ENCODE results near the gene CYS1. TPM values are rescaled to one million over a fixed set of nuclear protein-coding genes. Genes with fewer than 3 reads are reported as not detected.
A peak's percentile ranks its signal among the peaks of the same experiment; 100 is the strongest.

CYS1 gene
- polyA plus RNA-seq, 1 donor (not counting 4 experiments of a cell fraction or from before 2014, with no cell fraction given) = 0.14 TPM

DNA sequence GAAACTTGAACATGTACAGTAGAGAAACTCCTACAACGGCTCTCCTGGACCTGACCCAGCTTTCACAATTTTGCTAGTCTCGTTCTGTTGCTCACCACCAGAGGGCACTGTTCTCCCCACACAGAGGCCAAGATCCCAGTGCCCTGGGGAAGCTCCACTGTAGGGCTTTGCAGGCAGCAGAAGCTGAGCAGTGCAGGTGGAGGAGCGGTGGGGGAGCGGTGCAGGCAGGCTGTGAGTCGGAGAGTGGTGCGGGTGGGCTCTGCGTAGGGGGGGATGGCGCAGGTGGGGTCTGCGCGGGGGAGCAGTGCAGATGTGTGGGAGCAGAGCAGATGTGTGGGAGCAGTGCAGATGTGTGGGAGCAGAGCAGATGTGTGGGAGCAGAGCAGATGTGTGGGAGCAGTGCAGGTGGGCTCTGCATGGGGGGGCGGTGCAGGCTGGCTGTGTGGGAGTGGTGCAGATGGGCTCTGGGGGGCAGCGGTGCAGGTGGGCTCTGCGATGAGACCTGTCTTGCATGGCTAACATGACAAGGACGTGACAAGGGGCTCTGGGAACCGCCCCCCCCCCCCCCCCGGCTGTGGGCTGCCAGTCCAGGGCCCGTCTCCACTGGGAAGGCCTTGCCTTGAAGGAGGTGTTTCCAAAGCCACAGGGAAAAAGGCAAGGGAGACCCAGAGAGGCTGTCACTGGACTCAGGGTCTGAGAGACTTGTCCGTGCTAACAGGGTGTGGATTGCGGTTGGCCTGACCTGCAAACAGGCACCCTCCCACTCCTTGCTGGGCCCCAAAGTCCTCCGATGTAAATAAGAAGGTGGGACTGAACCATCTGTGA, 7.3 kb downstream of the CYS1 start:
- H3K4me2 ChIP-seq (ENCODE audit: control insufficient read depth, extremely low read depth, insufficient read depth, low read depth, low read length) = no peak overlapping the region
- no peak overlapping the region for H3K4me3 ChIP-seq (ENCODE audit: control insufficient read depth in 2 of 3, extremely low read depth in 1 of 3, insufficient read depth in 2 of 3, low read depth in 1 of 3, low read length in 3 of 3)
- H3K36me3 ChIP-seq (ENCODE audit: control insufficient read depth in 2 of 2, extremely low read depth in 1 of 2, insufficient read depth in 2 of 2, low read length in 2 of 2) = no peaks in the 10 kb centered on the region
- H2AFZ ChIP-seq (ENCODE audit: control insufficient read depth, low read length) = no peak overlapping the region
- no peaks in the 10 kb centered on the region for H3K4me1 ChIP-seq (ENCODE audit: control insufficient read depth, extremely low read depth, insufficient read depth, low read length)
- no peaks in the 10 kb centered on the region for H4K20me1 ChIP-seq (ENCODE audit: control insufficient read depth, extremely low read depth, insufficient read depth, low read length)
- dilution Hi-C loops (cut with MboI; ENCODE audit: extremely low pct_ligation_motif_present, low sequenced_read_pairs) = no loop called here
- peak; percentile 80 for DNase-seq (ENCODE audit: low read depth, low spot score)
- H3K27me3 ChIP-seq (ENCODE audit: control insufficient read depth, extremely low read depth, insufficient read depth, low read length) = peaks cover 28% of the 10 kb centered on the region
- H3K79me2 ChIP-seq (ENCODE audit: control insufficient read depth, insufficient read depth, low read length) = no peaks in the 10 kb centered on the region
- H3K9me1 ChIP-seq (ENCODE audit: control insufficient read depth, extremely low read depth, insufficient read depth, low read length) = no peaks in the 10 kb centered on the region
- peak; percentile 90 for FAIRE-seq
- H3K27ac ChIP-seq (ENCODE audit: control insufficient read depth, insufficient read depth, low read length) = no peak overlapping the region
- H3K9me3 ChIP-seq (ENCODE audit: control insufficient read depth, low read depth, low read length) = no peaks in the 10 kb centered on the region
- TF ChIP-seq, protein P1, sequence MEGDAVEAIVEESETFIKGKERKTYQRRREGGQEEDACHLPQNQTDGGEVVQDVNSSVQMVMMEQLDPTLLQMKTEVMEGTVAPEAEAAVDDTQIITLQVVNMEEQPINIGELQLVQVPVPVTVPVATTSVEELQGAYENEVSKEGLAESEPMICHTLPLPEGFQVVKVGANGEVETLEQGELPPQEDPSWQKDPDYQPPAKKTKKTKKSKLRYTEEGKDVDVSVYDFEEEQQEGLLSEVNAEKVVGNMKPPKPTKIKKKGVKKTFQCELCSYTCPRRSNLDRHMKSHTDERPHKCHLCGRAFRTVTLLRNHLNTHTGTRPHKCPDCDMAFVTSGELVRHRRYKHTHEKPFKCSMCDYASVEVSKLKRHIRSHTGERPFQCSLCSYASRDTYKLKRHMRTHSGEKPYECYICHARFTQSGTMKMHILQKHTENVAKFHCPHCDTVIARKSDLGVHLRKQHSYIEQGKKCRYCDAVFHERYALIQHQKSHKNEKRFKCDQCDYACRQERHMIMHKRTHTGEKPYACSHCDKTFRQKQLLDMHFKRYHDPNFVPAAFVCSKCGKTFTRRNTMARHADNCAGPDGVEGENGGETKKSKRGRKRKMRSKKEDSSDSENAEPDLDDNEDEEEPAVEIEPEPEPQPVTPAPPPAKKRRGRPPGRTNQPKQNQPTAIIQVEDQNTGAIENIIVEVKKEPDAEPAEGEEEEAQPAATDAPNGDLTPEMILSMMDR (optimal IDR thresholded peaks at IDR 0.05 in 1 of 3, IDR thresholded peaks at IDR 0.05 in 1 of 3, conservative IDR thresholded peaks at IDR 0.05 in 1 of 3; ENCODE audit: extremely low read depth in 1 of 3, insufficient read depth in 2 of 3, low read length in 3 of 3) = peak; percentile 83 to 87 (median 86)
- no peak for TF ChIP-seq EZH2 (IDR thresholded peaks at IDR 0.05; ENCODE audit: low read length)
- no peak overlapping the region for H3K9ac ChIP-seq (ENCODE audit: control insufficient read depth, extremely low read depth, insufficient read depth, low read length)

DNA sequence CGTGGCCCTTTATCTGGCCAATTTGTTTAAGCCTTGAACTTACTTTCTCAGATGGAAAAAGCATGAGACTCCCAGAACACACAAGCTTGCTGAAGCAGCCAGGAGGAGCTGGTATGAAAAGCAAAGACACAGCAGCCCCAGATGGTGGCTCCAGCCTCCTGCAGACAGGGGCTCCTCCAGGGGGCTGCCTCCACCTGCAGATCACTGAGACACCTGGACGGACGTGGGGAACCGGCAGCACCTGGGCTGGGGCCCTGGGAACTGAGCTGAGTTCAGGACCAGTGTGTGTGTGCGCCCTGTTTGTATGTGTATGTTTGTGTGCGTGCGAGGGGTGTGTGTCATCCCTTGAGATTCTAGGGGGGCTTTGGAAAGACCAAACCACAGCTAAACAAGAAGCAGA, 8.6 kb downstream of the CYS1 start:
- DNase-seq (ENCODE audit: low read depth, low spot score) = no peak
- Histone ChIP-seq H3K9me1 (ENCODE audit: control insufficient read depth, extremely low read depth, insufficient read depth, low read length) (no peaks in the 10 kb centered on the region), H3K4me1 (ENCODE audit: control insufficient read depth, extremely low read depth, insufficient read depth, low read length) (no peaks in the 10 kb centered on the region), H3K9me3 (ENCODE audit: control insufficient read depth, low read depth, low read length) (no peaks in the 10 kb centered on the region), H3K4me2 (ENCODE audit: control insufficient read depth, extremely low read depth, insufficient read depth, low read depth, low read length) (no peak overlapping the region), H3K9ac (ENCODE audit: control insufficient read depth, extremely low read depth, insufficient read depth, low read length) (no peak overlapping the region), H3K27ac (ENCODE audit: control insufficient read depth, insufficient read depth, low read length) (no peak overlapping the region), H3K27me3 (ENCODE audit: control insufficient read depth, extremely low read depth, insufficient read depth, low read length) (peaks cover 19% of the 10 kb centered on the region), H3K79me2 (ENCODE audit: control insufficient read depth, insufficient read depth, low read length) (no peaks in the 10 kb centered on the region), H4K20me1 (ENCODE audit: control insufficient read depth, extremely low read depth, insufficient read depth, low read length) (no peaks in the 10 kb centered on the region), H3K36me3 (ENCODE audit: control insufficient read depth in 2 of 2, extremely low read depth in 1 of 2, insufficient read depth in 2 of 2, low read length in 2 of 2) (no peaks in the 10 kb centered on the region), H3K4me3 (ENCODE audit: control insufficient read depth in 2 of 3, extremely low read depth in 1 of 3, insufficient read depth in 2 of 3, low read depth in 1 of 3, low read length in 3 of 3) (no peak overlapping the region), H2AFZ (ENCODE audit: control insufficient read depth, low read length) (no peak overlapping the region)
- FAIRE-seq = no peak
- dilution Hi-C loops (cut with MboI; ENCODE audit: extremely low pct_ligation_motif_present, low sequenced_read_pairs) = no loop called here
- TF ChIP-seq, protein P1 (optimal IDR thresholded peaks at IDR 0.05 in 1 of 3, IDR thresholded peaks at IDR 0.05 in 1 of 3, conservative IDR thresholded peaks at IDR 0.05 in 1 of 3; ENCODE audit: extremely low read depth in 1 of 3, insufficient read depth in 2 of 3, low read length in 3 of 3) = no peak
- TF ChIP-seq EZH2 (IDR thresholded peaks at IDR 0.05; ENCODE audit: low read length) = no peak
